Astrocyte of the spinal cord (primary cell): Measurements from ENCODE around the gene DPM2.

Experiments used
- DNase-seq: peaks from one replicate; pipeline ENCODE4 v3.0.0; 2011; ENCODE audit warnings: low read depth, low spot score
- H3K4me3 ChIP-seq: 2 replicates; pipeline ENCODE4 v1.5.1; 2011; ENCODE audit warnings: low read depth, mild to moderate bottlenecking, low read length, moderate library complexity
- in situ Hi-C: cut with HindIII; loops from 2 replicates; pipeline ENCODE4 v1.10.0; 2017; ENCODE audit warnings: low sequenced_read_pairs
- TF ChIP-seq, protein P1 (sequence below): IDR thresholded peaks from 2 replicates; pipeline ENCODE4 v1.5.1; 2012; ENCODE audit warnings: low read depth, mild to moderate bottlenecking, low read length, inconsistent platforms

Gene DPM2

GRCh38 chr9:127903557-127904475 is 33.8 kb downstream of the DPM2 start:
- no peak overlapping the region for H3K4me3 ChIP-seq
- in situ Hi-C loops, result no loop called here
- TF ChIP-seq, protein P1, sequence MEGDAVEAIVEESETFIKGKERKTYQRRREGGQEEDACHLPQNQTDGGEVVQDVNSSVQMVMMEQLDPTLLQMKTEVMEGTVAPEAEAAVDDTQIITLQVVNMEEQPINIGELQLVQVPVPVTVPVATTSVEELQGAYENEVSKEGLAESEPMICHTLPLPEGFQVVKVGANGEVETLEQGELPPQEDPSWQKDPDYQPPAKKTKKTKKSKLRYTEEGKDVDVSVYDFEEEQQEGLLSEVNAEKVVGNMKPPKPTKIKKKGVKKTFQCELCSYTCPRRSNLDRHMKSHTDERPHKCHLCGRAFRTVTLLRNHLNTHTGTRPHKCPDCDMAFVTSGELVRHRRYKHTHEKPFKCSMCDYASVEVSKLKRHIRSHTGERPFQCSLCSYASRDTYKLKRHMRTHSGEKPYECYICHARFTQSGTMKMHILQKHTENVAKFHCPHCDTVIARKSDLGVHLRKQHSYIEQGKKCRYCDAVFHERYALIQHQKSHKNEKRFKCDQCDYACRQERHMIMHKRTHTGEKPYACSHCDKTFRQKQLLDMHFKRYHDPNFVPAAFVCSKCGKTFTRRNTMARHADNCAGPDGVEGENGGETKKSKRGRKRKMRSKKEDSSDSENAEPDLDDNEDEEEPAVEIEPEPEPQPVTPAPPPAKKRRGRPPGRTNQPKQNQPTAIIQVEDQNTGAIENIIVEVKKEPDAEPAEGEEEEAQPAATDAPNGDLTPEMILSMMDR, result no peak
- no peak for DNase-seq

- peak within 1 kb of the TSS; percentile 89 for H3K4me3 ChIP-seq
- TF ChIP-seq, protein P1, result no peak
- peak; percentile 57 for DNase-seq
- in situ Hi-C loops, result no loop called here
These were observed 38.3 kb downstream of the DPM2 start, which contains the start of gene ST6GALNAC6 for GRCh38 chr9:127899128-127899943. ST6GALNAC6 (minus strand) TSS chr9:127899603; CDS start chr9:127897981, 1,622 bp downstream.

DNA sequence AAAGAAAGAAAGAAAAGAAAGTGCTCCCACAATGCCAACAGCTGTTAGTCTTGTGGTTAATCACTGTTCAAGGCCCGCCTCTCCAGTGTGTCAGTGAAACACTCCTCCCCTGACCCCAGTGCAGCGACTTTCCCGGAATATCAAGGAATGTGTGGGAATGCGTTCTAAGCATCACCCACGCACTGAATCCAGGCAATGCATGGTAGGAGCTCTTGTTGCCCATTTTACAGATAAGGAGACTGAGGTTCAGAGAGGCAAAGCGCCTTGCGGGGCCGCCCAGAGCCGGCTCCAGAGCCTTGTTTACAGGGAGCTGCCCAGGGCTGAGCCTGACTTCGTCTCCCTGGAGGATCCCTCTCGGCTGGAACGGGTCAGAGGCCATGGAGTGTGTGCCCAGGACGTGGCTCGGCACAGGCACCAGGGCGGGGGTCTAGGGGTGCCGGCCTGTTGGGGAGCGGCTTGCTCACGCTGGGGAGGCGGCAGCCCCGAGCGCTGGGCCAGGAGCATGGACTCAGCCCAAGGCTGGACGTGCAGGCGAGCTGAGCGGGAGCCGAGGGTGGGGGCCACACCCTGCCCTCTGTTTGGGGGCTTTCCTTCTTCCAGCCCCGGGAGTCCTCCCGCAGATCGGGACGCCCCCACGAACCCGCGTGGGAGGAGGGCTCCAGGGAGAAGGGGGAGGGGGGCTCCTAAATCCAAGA is 39.1 kb downstream of the DPM2 start:
- H3K4me3 ChIP-seq, result peak overlapping the region; percentile 89
- TF ChIP-seq, protein P1, result no peak
- in situ Hi-C loops, result no loop called here
- peak; percentile 71 for DNase-seq

DNA sequence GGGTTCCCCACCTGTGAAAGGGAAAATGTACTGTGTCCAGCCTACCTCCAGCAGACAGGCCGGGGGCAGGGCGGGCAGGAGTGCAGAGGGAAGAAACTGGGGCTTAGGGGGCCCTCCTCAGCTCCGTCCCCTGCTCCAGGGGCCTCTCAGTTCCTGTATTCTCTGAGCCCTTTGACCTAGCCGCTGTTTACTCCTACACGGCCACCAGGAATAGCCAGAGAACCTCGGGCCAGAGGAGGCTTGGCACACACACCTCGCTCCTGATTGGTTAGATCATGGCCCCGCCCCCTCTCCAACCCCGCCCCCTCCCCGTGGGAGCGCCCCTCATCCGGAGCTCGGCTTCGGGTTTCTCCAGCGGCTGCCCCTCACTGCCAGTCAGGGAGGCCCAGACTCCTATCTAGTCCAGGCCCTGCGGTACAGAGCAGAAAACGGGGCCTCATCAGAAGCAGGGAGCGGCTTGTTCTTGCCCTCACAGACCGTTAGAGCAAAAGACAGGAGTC is 40.4 kb downstream of the DPM2 start:
- no peak overlapping the region for H3K4me3 ChIP-seq
- TF ChIP-seq, protein P1, result no peak
- DNase-seq, result peak; percentile 68
- in situ Hi-C loops, result no loop called here

GRCh38 chr9:127896395-127897192 is 41.1 kb downstream of the DPM2 start:
- TF ChIP-seq, protein P1, result no peak
- DNase-seq, result no peak
- in situ Hi-C loops, result no loop called here
- H3K4me3 ChIP-seq, result no peak overlapping the region
